Stimulated activated CD8-positive, alpha-beta memory T cell treated with anti-CD3 and anti-CD28 coated beads, Interleukin-12 subunit alpha, Interleukin-12 subunit beta, amount 100 ng/mL, for 4 hours (primary cell): ENCODE data around the gene NDUFA13.

Experiments
- DNase-seq: peaks from one replicate; pipeline ENCODE4 v3.0.0-alpha.2; 2020; ENCODE audit warnings: low read depth

NDUFA13 gene

GRCh38 chr19:19571071-19571786 lies 55.2 kb downstream of the NDUFA13 start:
- DNase-seq, result no peak

DNA sequence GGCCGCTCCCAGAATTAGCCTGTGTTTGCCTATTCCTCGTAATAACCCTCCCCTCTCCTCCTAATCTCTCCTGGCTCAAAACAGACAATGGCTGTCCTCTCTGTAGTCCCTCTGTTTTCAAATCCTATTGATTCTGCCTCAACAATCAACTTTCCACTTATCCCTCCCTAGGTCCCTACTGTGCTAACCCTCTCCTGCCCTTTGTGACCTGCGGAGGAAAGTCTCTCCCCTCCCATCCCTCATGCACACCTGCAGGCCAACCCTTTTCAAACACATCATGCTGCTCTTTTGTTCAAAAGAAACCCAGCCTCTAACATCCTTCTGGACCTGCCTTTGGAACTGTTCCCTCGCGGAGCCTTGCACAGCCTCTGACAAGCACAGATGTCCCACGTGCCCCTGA lies 59.4 kb downstream of the NDUFA13 start:
- no peak for DNase-seq
